ENCODE data around the gene MEA1.

The MEA1 gene

DNA sequence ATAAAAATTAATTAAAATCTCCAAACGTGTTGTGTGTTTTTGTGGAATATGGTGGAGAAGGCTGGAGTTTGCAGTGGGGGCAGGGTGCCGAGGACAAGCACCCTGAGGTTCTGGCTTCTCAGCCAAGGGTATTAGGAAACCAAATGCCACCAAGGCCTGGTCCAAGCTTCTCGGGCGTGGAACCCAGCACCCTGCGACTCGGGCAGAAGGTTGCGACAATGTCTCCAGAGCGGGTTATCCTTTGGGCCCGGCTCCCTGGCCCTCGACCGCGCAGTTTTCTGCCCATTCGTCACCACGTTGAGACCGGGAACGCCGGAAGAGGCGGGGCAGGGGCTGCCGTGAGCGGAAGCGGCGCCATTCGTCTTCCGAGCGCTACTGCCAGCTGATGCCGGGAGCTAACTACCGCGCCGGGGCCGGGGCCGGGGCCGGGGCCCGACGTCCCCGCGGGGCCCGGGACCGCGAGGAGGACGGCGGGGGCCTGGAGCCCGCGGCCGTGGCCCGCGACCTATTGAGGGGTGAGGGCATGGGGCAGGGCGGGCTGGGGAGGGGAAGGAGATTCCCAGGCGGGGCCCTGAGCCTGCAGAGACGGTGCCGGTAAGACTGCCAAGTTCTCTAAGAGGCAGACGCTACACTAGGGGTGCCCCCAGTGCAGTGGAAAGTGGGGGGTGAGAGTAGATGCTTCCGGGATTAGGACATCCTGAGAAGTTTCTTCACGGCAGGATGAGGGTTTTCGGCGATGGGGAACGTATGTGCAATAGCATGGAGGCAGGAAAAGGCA, 7.7 kb upstream of the MEA1 start, which contains the start of gene RRP36 (continued):
- TF ChIP-seq, protein P1, sequence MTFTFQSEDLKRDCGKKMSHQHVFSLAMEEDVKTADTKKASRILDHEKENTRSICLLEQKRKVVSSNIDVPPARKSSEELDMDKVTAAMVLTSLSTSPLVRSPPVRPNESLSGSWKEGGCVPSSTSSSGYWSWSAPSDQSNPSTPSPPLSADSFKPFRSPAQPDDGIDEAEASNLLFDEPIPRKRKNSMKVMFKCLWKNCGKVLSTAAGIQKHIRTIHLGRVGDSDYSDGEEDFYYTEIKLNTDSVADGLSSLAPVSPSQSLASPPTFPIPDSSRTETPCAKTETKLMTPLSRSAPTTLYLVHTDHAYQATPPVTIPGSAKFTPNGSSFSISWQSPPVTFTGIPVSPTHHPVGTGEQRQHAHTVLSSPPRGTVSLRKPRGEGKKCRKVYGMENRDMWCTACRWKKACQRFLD (tag by site-specific recombination; IDR thresholded peaks at IDR 0.05) = no peak
- TF ChIP-seq ZNF561 (tag by site-specific recombination; IDR thresholded peaks at IDR 0.05; ENCODE audit: borderline replicate concordance) = peak; percentile 55; the same call in 1 of the 2 replicates
- TF ChIP-seq, protein P2, sequence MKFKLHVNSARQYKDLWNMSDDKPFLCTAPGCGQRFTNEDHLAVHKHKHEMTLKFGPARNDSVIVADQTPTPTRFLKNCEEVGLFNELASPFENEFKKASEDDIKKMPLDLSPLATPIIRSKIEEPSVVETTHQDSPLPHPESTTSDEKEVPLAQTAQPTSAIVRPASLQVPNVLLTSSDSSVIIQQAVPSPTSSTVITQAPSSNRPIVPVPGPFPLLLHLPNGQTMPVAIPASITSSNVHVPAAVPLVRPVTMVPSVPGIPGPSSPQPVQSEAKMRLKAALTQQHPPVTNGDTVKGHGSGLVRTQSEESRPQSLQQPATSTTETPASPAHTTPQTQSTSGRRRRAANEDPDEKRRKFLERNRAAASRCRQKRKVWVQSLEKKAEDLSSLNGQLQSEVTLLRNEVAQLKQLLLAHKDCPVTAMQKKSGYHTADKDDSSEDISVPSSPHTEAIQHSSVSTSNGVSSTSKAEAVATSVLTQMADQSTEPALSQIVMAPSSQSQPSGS (tag by site-specific recombination; IDR thresholded peaks at IDR 0.05; ENCODE audit: low read depth) = no peak
- TF ChIP-seq, protein P3, sequence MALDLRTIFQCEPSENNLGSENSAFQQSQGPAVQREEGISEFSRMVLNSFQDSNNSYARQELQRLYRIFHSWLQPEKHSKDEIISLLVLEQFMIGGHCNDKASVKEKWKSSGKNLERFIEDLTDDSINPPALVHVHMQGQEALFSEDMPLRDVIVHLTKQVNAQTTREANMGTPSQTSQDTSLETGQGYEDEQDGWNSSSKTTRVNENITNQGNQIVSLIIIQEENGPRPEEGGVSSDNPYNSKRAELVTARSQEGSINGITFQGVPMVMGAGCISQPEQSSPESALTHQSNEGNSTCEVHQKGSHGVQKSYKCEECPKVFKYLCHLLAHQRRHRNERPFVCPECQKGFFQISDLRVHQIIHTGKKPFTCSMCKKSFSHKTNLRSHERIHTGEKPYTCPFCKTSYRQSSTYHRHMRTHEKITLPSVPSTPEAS (tag by site-specific recombination; IDR thresholded peaks at IDR 0.05) = no peak; the same call in 1 of the 2 replicates
- no peak for TF ChIP-seq ZNF658 (tag by site-specific recombination; IDR thresholded peaks at IDR 0.05)
- TF ChIP-seq, protein P4, sequence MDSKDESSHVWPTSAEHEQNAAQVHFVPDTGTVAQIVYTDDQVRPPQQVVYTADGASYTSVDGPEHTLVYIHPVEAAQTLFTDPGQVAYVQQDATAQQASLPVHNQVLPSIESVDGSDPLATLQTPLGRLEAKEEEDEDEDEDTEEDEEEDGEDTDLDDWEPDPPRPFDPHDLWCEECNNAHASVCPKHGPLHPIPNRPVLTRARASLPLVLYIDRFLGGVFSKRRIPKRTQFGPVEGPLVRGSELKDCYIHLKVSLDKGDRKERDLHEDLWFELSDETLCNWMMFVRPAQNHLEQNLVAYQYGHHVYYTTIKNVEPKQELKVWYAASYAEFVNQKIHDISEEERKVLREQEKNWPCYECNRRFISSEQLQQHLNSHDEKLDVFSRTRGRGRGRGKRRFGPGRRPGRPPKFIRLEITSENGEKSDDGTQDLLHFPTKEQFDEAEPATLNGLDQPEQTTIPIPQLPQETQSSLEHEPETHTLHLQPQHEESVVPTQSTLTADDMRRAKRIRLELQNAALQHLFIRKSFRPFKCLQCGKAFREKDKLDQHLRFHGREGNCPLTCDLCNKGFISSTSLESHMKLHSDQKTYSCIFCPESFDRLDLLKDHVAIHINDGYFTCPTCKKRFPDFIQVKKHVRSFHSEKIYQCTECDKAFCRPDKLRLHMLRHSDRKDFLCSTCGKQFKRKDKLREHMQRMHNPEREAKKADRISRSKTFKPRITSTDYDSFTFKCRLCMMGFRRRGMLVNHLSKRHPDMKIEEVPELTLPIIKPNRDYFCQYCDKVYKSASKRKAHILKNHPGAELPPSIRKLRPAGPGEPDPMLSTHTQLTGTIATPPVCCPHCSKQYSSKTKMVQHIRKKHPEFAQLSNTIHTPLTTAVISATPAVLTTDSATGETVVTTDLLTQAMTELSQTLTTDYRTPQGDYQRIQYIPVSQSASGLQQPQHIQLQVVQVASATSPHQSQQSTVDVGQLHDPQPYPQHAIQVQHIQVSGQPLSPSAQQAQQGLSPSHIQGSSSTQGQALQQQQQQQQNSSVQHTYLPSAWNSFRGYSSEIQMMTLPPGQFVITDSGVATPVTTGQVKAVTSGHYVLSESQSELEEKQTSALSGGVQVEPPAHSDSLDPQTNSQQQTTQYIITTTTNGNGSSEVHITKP (tag by site-specific recombination; IDR thresholded peaks at IDR 0.05) = peak; percentile 50
- no peak for TF ChIP-seq WT1 (tag by site-specific recombination; IDR thresholded peaks at IDR 0.05)
- peak; percentile 18; the same call in 1 of the 2 replicates for TF ChIP-seq KLF8 (tag by site-specific recombination; IDR thresholded peaks at IDR 0.05)
- no peak for TF ChIP-seq BCL11B (tag by site-specific recombination; IDR thresholded peaks at IDR 0.05; ENCODE audit: low read depth)
- no peak for TF ChIP-seq ZNF239 (tag by site-specific recombination; IDR thresholded peaks at IDR 0.05)
- TF ChIP-seq, protein P5, sequence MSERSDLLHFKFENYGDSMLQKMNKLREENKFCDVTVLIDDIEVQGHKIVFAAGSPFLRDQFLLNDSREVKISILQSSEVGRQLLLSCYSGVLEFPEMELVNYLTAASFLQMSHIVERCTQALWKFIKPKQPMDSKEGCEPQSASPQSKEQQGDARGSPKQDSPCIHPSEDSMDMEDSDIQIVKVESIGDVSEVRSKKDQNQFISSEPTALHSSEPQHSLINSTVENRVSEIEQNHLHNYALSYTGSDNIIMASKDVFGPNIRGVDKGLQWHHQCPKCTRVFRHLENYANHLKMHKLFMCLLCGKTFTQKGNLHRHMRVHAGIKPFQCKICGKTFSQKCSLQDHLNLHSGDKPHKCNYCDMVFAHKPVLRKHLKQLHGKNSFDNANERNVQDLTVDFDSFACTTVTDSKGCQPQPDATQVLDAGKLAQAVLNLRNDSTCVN (tag by site-specific recombination; optimal IDR thresholded peaks at IDR 0.05) = peak; percentile 52
- no peak for TF ChIP-seq ZNF555 (tag by site-specific recombination; conservative IDR thresholded peaks at IDR 0.05)
- TF ChIP-seq, protein P6, sequence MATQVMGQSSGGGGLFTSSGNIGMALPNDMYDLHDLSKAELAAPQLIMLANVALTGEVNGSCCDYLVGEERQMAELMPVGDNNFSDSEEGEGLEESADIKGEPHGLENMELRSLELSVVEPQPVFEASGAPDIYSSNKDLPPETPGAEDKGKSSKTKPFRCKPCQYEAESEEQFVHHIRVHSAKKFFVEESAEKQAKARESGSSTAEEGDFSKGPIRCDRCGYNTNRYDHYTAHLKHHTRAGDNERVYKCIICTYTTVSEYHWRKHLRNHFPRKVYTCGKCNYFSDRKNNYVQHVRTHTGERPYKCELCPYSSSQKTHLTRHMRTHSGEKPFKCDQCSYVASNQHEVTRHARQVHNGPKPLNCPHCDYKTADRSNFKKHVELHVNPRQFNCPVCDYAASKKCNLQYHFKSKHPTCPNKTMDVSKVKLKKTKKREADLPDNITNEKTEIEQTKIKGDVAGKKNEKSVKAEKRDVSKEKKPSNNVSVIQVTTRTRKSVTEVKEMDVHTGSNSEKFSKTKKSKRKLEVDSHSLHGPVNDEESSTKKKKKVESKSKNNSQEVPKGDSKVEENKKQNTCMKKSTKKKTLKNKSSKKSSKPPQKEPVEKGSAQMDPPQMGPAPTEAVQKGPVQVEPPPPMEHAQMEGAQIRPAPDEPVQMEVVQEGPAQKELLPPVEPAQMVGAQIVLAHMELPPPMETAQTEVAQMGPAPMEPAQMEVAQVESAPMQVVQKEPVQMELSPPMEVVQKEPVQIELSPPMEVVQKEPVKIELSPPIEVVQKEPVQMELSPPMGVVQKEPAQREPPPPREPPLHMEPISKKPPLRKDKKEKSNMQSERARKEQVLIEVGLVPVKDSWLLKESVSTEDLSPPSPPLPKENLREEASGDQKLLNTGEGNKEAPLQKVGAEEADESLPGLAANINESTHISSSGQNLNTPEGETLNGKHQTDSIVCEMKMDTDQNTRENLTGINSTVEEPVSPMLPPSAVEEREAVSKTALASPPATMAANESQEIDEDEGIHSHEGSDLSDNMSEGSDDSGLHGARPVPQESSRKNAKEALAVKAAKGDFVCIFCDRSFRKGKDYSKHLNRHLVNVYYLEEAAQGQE (tag by site-specific recombination; IDR thresholded peaks at IDR 0.05) = no peak
- TF ChIP-seq ZNF707 (tag by site-specific recombination; IDR thresholded peaks at IDR 0.05) = no peak
- TF ChIP-seq ZNF747 (tag by site-specific recombination; IDR thresholded peaks at IDR 0.05) = no peak
- TF ChIP-seq OVOL3 (tag by site-specific recombination; IDR thresholded peaks at IDR 0.05) = no peak
- no peak for TF ChIP-seq ZFP3 (tag by site-specific recombination; IDR thresholded peaks at IDR 0.05; ENCODE audit: low read depth)
- no peak for TF ChIP-seq ZNF214 (tag by site-specific recombination; IDR thresholded peaks at IDR 0.05; ENCODE audit: borderline replicate concordance)
- TF ChIP-seq, protein P7, sequence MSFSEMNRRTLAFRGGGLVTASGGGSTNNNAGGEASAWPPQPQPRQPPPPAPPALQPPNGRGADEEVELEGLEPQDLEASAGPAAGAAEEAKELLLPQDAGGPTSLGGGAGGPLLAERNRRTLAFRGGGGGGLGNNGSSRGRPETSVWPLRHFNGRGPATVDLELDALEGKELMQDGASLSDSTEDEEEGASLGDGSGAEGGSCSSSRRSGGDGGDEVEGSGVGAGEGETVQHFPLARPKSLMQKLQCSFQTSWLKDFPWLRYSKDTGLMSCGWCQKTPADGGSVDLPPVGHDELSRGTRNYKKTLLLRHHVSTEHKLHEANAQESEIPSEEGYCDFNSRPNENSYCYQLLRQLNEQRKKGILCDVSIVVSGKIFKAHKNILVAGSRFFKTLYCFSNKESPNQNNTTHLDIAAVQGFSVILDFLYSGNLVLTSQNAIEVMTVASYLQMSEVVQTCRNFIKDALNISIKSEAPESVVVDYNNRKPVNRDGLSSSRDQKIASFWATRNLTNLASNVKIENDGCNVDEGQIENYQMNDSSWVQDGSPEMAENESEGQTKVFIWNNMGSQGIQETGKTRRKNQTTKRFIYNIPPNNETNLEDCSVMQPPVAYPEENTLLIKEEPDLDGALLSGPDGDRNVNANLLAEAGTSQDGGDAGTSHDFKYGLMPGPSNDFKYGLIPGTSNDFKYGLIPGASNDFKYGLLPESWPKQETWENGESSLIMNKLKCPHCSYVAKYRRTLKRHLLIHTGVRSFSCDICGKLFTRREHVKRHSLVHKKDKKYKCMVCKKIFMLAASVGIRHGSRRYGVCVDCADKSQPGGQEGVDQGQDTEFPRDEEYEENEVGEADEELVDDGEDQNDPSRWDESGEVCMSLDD (tag by site-specific recombination; IDR thresholded peaks at IDR 0.05) = no peak
- TF ChIP-seq, protein P8, sequence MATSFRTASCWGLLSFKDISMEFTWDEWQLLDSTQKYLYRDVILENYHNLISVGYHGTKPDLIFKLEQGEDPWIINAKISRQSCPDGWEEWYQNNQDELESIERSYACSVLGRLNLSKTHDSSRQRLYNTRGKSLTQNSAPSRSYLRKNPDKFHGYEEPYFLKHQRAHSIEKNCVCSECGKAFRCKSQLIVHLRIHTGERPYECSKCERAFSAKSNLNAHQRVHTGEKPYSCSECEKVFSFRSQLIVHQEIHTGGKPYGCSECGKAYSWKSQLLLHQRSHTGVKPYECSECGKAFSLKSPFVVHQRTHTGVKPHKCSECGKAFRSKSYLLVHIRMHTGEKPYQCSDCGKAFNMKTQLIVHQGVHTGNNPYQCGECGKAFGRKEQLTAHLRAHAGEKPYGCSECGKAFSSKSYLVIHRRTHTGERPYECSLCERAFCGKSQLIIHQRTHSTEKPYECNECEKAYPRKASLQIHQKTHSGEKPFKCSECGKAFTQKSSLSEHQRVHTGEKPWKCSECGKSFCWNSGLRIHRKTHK (tag by site-specific recombination; IDR thresholded peaks at IDR 0.05) = no peak
- TF ChIP-seq ZFP37 (tag by site-specific recombination; IDR thresholded peaks at IDR 0.05) = 0 out of 2 replicates have a peak, but pooled peaks have one; percentile 42
